GM23338 (cell line): ENCODE measurements around the gene SLC13A3.

Source experiments
- CTCF ChIP-seq, 2 experiments: fragments of 200-600 bp in 1 of 2; sonication (generic) in 1 of 2; conservative IDR thresholded peaks; 2 replicates each; pipeline versions ENCODE4 v1.5.1 to v1.6.1; 2016 to 2017; ENCODE audit warnings: antibody characterized with exemption in 2 of 2, low read depth in 2 of 2, mild to moderate bottlenecking in 2 of 2, moderate library complexity in 1 of 2
- EZH2 ChIP-seq: fragments of 200-600 bp; sonication (generic); IDR thresholded peaks from one replicate; pipeline ENCODE4 v1.8.0; 2017; ENCODE audit warnings: antibody characterized with exemption, mild to moderate bottlenecking, low read depth; ENCODE audit not compliant: unreplicated experiment
- EZH2phosphoT487 ChIP-seq: fragments of 200-600 bp; sonication (generic); IDR thresholded peaks from one replicate; pipeline ENCODE4 v1.8.1; 2018; ENCODE audit warnings: antibody characterized with exemption; ENCODE audit not compliant: unreplicated experiment
- JUNB ChIP-seq: IDR thresholded peaks from one replicate; pipeline ENCODE4 v1.6.1; 2016; ENCODE audit warnings: antibody characterized with exemption; ENCODE audit not compliant: unreplicated experiment
- POLR2AphosphoS5 ChIP-seq: IDR thresholded peaks from 2 replicates; pipeline ENCODE4 v1.6.1; 2016; ENCODE audit warnings: antibody characterized with exemption, low read depth
- STAT1 ChIP-seq: IDR thresholded peaks from one replicate; pipeline ENCODE4 v1.6.1; 2016; ENCODE audit warnings: antibody characterized with exemption; ENCODE audit not compliant: unreplicated experiment

GRCh38 chr20:46587986-46588385 lies 63.3 kb downstream of the SLC13A3 start:
- TF ChIP-seq CTCF (conservative IDR thresholded peaks at IDR 0.05; ENCODE audit: low read depth in 2 of 2) (no peak), EZH2phosphoT487 (no peak), EZH2 (no peak), JUNB (no peak), STAT1 (no peak), POLR2AphosphoS5 (no peak)
